ENCODE measurements around the gene P2RX7. TPM values are rescaled to one million over a fixed set of nuclear protein-coding genes. Genes with fewer than 3 reads are reported as not detected.

P2RX7 gene
- total RNA-seq, 2 donors from 2014 or later: 1.4 to 11.8 TPM

- Histone ChIP-seq H3K27me3 (replicated peaks; ENCODE audit: insufficient read depth) (no peaks in the 10 kb centered on the region), H3K27ac (no peak overlapping the region), H3K4me1 (replicated peaks) (peaks cover 7% of the 10 kb centered on the region), H3K36me3 (peaks cover 0 to 4% of the 10 kb centered on the region in 2 donors), H3K9me3 (no peaks in the 10 kb centered on the region), H3K4me3 (no peak overlapping the region)
- 86% methylated on average over 9 of the region's 9 CpGs for WGBS
- intact Hi-C loops (cut with DNase I): no loop called here
- no peak for DNase-seq (ENCODE audit: low spot score)
- TF ChIP-seq POLR2A (IDR thresholded peaks at IDR 0.05) (no peak), POLR2AphosphoS5 (IDR thresholded peaks at IDR 0.05) (no peak), CTCF (IDR thresholded peaks at IDR 0.05) (no peak)
Measured at GRCh38 chr12:121236776-121237175, 104.1 kb downstream of the P2RX7 start.

- no peak for TF ChIP-seq POLR2A (IDR thresholded peaks at IDR 0.05)
- no peak for TF ChIP-seq POLR2AphosphoS5 (IDR thresholded peaks at IDR 0.05)
- no peak for TF ChIP-seq CTCF (IDR thresholded peaks at IDR 0.05)
- Histone ChIP-seq H3K9me3 (no peaks in the 10 kb centered on the region), H3K27ac (no peak overlapping the region), H3K4me3 (no peak overlapping the region), H3K4me1 (replicated peaks) (peaks cover 7% of the 10 kb centered on the region), H3K27me3 (replicated peaks; ENCODE audit: insufficient read depth) (no peaks in the 10 kb centered on the region), H3K36me3 (peaks cover 0 to 4% of the 10 kb centered on the region in 2 donors)
- intact Hi-C loops (cut with DNase I): no loop called here
- 82% methylated on average over 8 of the region's 8 CpGs for WGBS
- no peak for DNase-seq (ENCODE audit: low spot score)
Measured at GRCh38 chr12:121237415-121237814, 104.7 kb downstream of the P2RX7 start.

Small RNA genes lying within 50 kb of the gene (small RNA-seq; reads per million reads assigned to genes)
- gene AC079602.1 (0 reads per million in 2 donors), gene RF00156 (0 reads per million in 2 donors), gene Z98941.1 (0 reads per million in 2 donors)

Other genes starting within 250 kb of the P2RX7 start
- gene SPPL3, start 228.5 kb upstream of the P2RX7 start, total RNA-seq: 10 to 100 TPM; 36.0 to 37.1 TPM
- gene HNF1A, start 154.3 kb upstream of the P2RX7 start, total RNA-seq: 1 to 10 TPM; 1.1 to 1.3 TPM
- gene C12orf43, start 116.4 kb upstream of the P2RX7 start, total RNA-seq: 10 to 100 TPM; 13.8 to 15.2 TPM
- gene OASL, start 93.6 kb upstream of the P2RX7 start, total RNA-seq: under 1 TPM; 0.14 to 0.91 TPM
- gene P2RX4, start 77.3 kb downstream of the P2RX7 start, total RNA-seq: 100 to 1,000 TPM in 1 of 2 donors, 10 to 100 TPM in 1; 63.2 to 103 TPM
- 10 to 100 TPM; 26.9 to 52.2 TPM for gene CAMKK2, start 163.8 kb downstream of the P2RX7 start, total RNA-seq
- gene ANAPC5, start 219.5 kb downstream of the P2RX7 start, total RNA-seq: 100 to 1,000 TPM in 1 of 2 donors, 10 to 100 TPM in 1; 78.0 to 110 TPM

Measured in prostate gland (tissue), 2 donors.